Left cardiac atrium (tissue), 4 donors: ENCODE data around the gene SEMA4D. TPM values are rescaled to one million over a fixed set of nuclear protein-coding genes. Genes with fewer than 3 reads are reported as not detected.

Source experiments
- ATAC-seq, 2 donors: fragments of 200-7000 bp; cut with Tn5 transposase; one replicate each; pipeline ENCODE4 v1.9.1; 2020; ENCODE audit warnings: mild to moderate bottlenecking in 2 of 2, moderate library complexity in 2 of 2
- DNase-seq: peaks from one replicate; pipeline ENCODE4 v3.0.0-alpha.2; 2020
- intact Hi-C, 2 donors: fragments of 100-400 bp; cut with DNase I; formaldehyde crosslinking; loops; one replicate each; pipeline versions ENCODE4 v1.14.1 to v1.15.1; 2022 to 2023
- total RNA-seq, 2 donors: library from RNA; stranded (reverse); fragmentation: NEBNext Ultra II Directional; extraction: Animal tissue kit (Norgen Biotek cat#: 25700); gene quantifications; one replicate each; pipeline ENCODE4 v1.2.1, GENCODE V29; 2021
- donor health status: DM: no; HTN: yes; CAD: no.
- donor health status: DM: no; HTN: yes; CAD: no; lungs with severe emphysema.
- donor health status: DM: yes; HTN: yes; CAD: no.
- donor health status: Dilated cardiomyopathy.

Gene SEMA4D
- total RNA-seq, 2 donors from 2014 or later, result 17.5 to 22.4 TPM

GRCh38 chr9:89532478-89532877, 34.6 kb upstream of the SEMA4D start:
- no peak for ATAC-seq

GRCh38 chr9:89531766-89532165, 33.9 kb upstream of the SEMA4D start:
- intact Hi-C loops, result no loop called here
- ATAC-seq, result no peak
- no peak for DNase-seq

More at GRCh38 chr9:89532478-89532877, 34.6 kb upstream of the SEMA4D start:
- DNase-seq, result no peak
- intact Hi-C loops, result no loop called here

- DNase-seq, result no peak
- no peak for ATAC-seq
- intact Hi-C loops, result no loop called here
These were observed 32.8 kb upstream of the SEMA4D start for GRCh38 chr9:89530726-89531125.

- peak in 1 of 2 donors; percentile 15 for ATAC-seq
- no peak for DNase-seq
- intact Hi-C loops, result no loop called here
These were observed 31.5 kb upstream of the SEMA4D start for GRCh38 chr9:89529243-89530035.

- ATAC-seq (peak in 1 of 2 donors; percentile 13), DNase-seq (no peak)
- intact Hi-C loops, result no loop called here
These were observed 30.6 kb upstream of the SEMA4D start for GRCh38 chr9:89528540-89528939.

GRCh38 chr9:89528131-89528530, 30.2 kb upstream of the SEMA4D start:
- DNase-seq (no peak), ATAC-seq (no peak)
- intact Hi-C loops, result no loop called here

- intact Hi-C loops, result no loop called here
- peak; percentile 60 to 74 for ATAC-seq
These were observed 29.2 kb upstream of the SEMA4D start for GRCh38 chr9:89527084-89527483.

GRCh38 chr9:89526667-89527066, 28.8 kb upstream of the SEMA4D start:
- no peak for ATAC-seq
- intact Hi-C loops, result no loop called here
- no peak for DNase-seq

More at GRCh38 chr9:89527084-89527483, 29.2 kb upstream of the SEMA4D start:
- DNase-seq, result peak; percentile 49

GRCh38 chr9:89525446-89526374, 27.8 kb upstream of the SEMA4D start:
- DNase-seq, result no peak
- no peak for ATAC-seq
- intact Hi-C loops, result no loop called here

GRCh38 chr9:89524963-89525362, 27.1 kb upstream of the SEMA4D start:
- intact Hi-C loops, result no loop called here
- ATAC-seq (no peak), DNase-seq (no peak)

GRCh38 chr9:89523948-89524347, 26.0 kb upstream of the SEMA4D start:
- intact Hi-C loops, result no loop called here
- DNase-seq (no peak), ATAC-seq (no peak)

GRCh38 chr9:89522959-89523285, 25.0 kb upstream of the SEMA4D start:
- DNase-seq, result no peak
- no peak for ATAC-seq
- intact Hi-C loops, result no loop called here

- ATAC-seq, result peak; percentile 45 to 48
- no peak for DNase-seq
- intact Hi-C loops, result no loop called here
These were observed 24.5 kb upstream of the SEMA4D start for GRCh38 chr9:89522261-89522958.

GRCh38 chr9:89519366-89519805, 21.5 kb upstream of the SEMA4D start:
- DNase-seq (no peak), ATAC-seq (peak; percentile 58 to 73)
- intact Hi-C loops, result no loop called here

GRCh38 chr9:89518466-89519365, 20.8 kb upstream of the SEMA4D start:
- no peak for DNase-seq
- intact Hi-C loops, result no loop called here
- ATAC-seq, result no peak

- no peak for DNase-seq
- intact Hi-C loops, result no loop called here
- ATAC-seq, result no peak
These were observed 17.5 kb upstream of the SEMA4D start for GRCh38 chr9:89515416-89515815.

- intact Hi-C loops, result no loop called here
- no peak for ATAC-seq
- DNase-seq, result no peak
These were observed 17.0 kb upstream of the SEMA4D start for GRCh38 chr9:89514956-89515355.

- intact Hi-C loops, result no loop called here
- ATAC-seq (no peak), DNase-seq (no peak)
These were observed 16.4 kb upstream of the SEMA4D start for GRCh38 chr9:89514337-89514736.

GRCh38 chr9:89513837-89514236, 15.9 kb upstream of the SEMA4D start:
- ATAC-seq, result no peak
- no peak for DNase-seq
- intact Hi-C loops, result no loop called here
